ENCODE measurements around the gene FAM228B. TPM values are rescaled to one million over a fixed set of nuclear protein-coding genes. Genes with fewer than 3 reads are reported as not detected.

The FAM228B gene
- polyA plus RNA-seq, 1 donor (not counting 4 experiments of a cell fraction or from before 2014, with no cell fraction given) = 2.0 TPM

DNA sequence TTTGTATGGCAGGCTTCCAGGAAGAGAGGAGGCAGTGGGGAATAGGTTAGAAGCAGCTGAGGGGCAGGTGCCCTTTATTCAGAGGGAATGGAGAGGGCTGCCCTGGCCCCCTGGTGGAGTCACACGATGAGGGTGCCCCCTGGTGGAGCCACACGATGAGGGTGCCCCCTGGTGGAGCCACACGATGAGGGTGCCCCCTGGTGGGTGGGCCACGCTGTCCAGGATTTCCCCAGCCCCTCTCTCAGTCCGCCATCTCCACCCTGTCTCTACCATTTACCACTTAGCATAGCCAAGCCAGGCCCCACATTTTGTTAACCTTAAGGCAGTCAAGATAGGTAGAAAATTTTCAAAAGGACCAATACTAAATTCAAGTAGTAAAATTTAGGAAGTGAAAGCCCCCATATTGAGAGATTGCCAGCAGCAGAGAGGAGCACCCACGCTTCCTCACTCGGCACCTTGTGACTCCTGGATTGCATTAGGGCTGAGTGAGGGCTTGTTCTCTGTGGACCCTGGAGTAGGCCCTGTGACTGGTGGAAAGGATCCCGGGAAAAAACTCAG, 41.2 kb downstream of the FAM228B start:
- Histone ChIP-seq H2AFZ (ENCODE audit: control insufficient read depth, low read length) (no peak overlapping the region), H3K36me3 (ENCODE audit: control insufficient read depth in 2 of 2, extremely low read depth in 1 of 2, insufficient read depth in 2 of 2, low read length in 2 of 2) (no peaks in the 10 kb centered on the region), H3K4me3 (ENCODE audit: control insufficient read depth in 2 of 3, extremely low read depth in 1 of 3, insufficient read depth in 2 of 3, low read depth in 1 of 3, low read length in 3 of 3) (no peak overlapping the region), H3K9me3 (ENCODE audit: control insufficient read depth, low read depth, low read length) (no peaks in the 10 kb centered on the region), H3K79me2 (ENCODE audit: control insufficient read depth, insufficient read depth, low read length) (no peaks in the 10 kb centered on the region), H3K9ac (ENCODE audit: control insufficient read depth, extremely low read depth, insufficient read depth, low read length) (no peak overlapping the region), H3K4me2 (ENCODE audit: control insufficient read depth, extremely low read depth, insufficient read depth, low read depth, low read length) (no peak overlapping the region), H3K27me3 (ENCODE audit: control insufficient read depth, extremely low read depth, insufficient read depth, low read length) (no peaks in the 10 kb centered on the region), H3K9me1 (ENCODE audit: control insufficient read depth, extremely low read depth, insufficient read depth, low read length) (no peaks in the 10 kb centered on the region), H3K27ac (ENCODE audit: control insufficient read depth, insufficient read depth, low read length) (no peak overlapping the region), H3K4me1 (ENCODE audit: control insufficient read depth, extremely low read depth, insufficient read depth, low read length) (no peaks in the 10 kb centered on the region), H4K20me1 (ENCODE audit: control insufficient read depth, extremely low read depth, insufficient read depth, low read length) (no peaks in the 10 kb centered on the region)
- TF ChIP-seq EZH2 (IDR thresholded peaks at IDR 0.05; ENCODE audit: low read length) = no peak
- TF ChIP-seq, protein P1, sequence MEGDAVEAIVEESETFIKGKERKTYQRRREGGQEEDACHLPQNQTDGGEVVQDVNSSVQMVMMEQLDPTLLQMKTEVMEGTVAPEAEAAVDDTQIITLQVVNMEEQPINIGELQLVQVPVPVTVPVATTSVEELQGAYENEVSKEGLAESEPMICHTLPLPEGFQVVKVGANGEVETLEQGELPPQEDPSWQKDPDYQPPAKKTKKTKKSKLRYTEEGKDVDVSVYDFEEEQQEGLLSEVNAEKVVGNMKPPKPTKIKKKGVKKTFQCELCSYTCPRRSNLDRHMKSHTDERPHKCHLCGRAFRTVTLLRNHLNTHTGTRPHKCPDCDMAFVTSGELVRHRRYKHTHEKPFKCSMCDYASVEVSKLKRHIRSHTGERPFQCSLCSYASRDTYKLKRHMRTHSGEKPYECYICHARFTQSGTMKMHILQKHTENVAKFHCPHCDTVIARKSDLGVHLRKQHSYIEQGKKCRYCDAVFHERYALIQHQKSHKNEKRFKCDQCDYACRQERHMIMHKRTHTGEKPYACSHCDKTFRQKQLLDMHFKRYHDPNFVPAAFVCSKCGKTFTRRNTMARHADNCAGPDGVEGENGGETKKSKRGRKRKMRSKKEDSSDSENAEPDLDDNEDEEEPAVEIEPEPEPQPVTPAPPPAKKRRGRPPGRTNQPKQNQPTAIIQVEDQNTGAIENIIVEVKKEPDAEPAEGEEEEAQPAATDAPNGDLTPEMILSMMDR (optimal IDR thresholded peaks at IDR 0.05 in 1 of 3, IDR thresholded peaks at IDR 0.05 in 1 of 3, conservative IDR thresholded peaks at IDR 0.05 in 1 of 3; ENCODE audit: extremely low read depth in 1 of 3, insufficient read depth in 2 of 3, low read length in 3 of 3) = peak; percentile 48 to 82 (median 73)
- FAIRE-seq = no peak
- dilution Hi-C loops (cut with MboI; ENCODE audit: extremely low pct_ligation_motif_present, low sequenced_read_pairs) = no loop called here
- DNase-seq (ENCODE audit: low read depth, low spot score) = no peak

DNA sequence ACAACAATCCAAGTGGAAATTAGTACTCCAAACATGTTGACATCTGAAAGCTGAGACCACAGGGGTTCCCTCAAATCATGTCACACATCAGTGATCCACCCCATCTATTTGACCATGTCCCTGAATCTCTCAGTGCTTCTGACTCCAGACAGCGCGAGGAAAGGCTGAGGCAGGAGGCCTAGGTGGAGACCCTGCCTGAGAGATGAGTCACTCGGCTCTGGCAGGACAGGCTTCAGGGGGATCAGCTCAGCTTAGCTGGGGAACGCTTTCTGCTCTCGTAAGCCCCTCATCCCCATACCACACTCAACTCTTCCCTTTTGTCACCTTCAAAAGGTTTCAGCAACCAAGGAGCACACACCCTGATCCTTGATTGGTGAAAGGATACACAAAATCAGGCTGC, 45.8 kb downstream of the FAM228B start:
- Histone ChIP-seq H3K36me3 (ENCODE audit: control insufficient read depth in 2 of 2, extremely low read depth in 1 of 2, insufficient read depth in 2 of 2, low read length in 2 of 2) (no peaks in the 10 kb centered on the region), H3K9me3 (ENCODE audit: control insufficient read depth, low read depth, low read length) (no peaks in the 10 kb centered on the region), H3K9me1 (ENCODE audit: control insufficient read depth, extremely low read depth, insufficient read depth, low read length) (no peaks in the 10 kb centered on the region), H3K27me3 (ENCODE audit: control insufficient read depth, extremely low read depth, insufficient read depth, low read length) (no peaks in the 10 kb centered on the region), H3K27ac (ENCODE audit: control insufficient read depth, insufficient read depth, low read length) (no peak overlapping the region), H3K4me3 (ENCODE audit: control insufficient read depth in 2 of 3, extremely low read depth in 1 of 3, insufficient read depth in 2 of 3, low read depth in 1 of 3, low read length in 3 of 3) (no peak overlapping the region), H4K20me1 (ENCODE audit: control insufficient read depth, extremely low read depth, insufficient read depth, low read length) (no peaks in the 10 kb centered on the region), H3K4me2 (ENCODE audit: control insufficient read depth, extremely low read depth, insufficient read depth, low read depth, low read length) (no peak overlapping the region), H2AFZ (ENCODE audit: control insufficient read depth, low read length) (no peak overlapping the region), H3K79me2 (ENCODE audit: control insufficient read depth, insufficient read depth, low read length) (no peaks in the 10 kb centered on the region), H3K4me1 (ENCODE audit: control insufficient read depth, extremely low read depth, insufficient read depth, low read length) (no peaks in the 10 kb centered on the region), H3K9ac (ENCODE audit: control insufficient read depth, extremely low read depth, insufficient read depth, low read length) (no peak overlapping the region)
- DNase-seq (ENCODE audit: low read depth, low spot score) (no peak), FAIRE-seq (no peak)
- TF ChIP-seq, protein P1 (optimal IDR thresholded peaks at IDR 0.05 in 1 of 3, IDR thresholded peaks at IDR 0.05 in 1 of 3, conservative IDR thresholded peaks at IDR 0.05 in 1 of 3; ENCODE audit: extremely low read depth in 1 of 3, insufficient read depth in 2 of 3, low read length in 3 of 3) = no peak
- no peak for TF ChIP-seq EZH2 (IDR thresholded peaks at IDR 0.05; ENCODE audit: low read length)
- dilution Hi-C loops (cut with MboI; ENCODE audit: extremely low pct_ligation_motif_present, low sequenced_read_pairs) = no loop called here

All from keratinocyte (primary cell).